HG02798 (cell line): ENCODE results near the gene ARRDC1.

Source experiments
- ATAC-seq: cut with Tn5 transposase; IDR thresholded peaks from one replicate; pipeline ENCODE4 v1.9.1; 2021; ENCODE audit warnings: mild to moderate bottlenecking; ENCODE audit not compliant: unreplicated experiment, poor library complexity

Gene ARRDC1

DNA sequence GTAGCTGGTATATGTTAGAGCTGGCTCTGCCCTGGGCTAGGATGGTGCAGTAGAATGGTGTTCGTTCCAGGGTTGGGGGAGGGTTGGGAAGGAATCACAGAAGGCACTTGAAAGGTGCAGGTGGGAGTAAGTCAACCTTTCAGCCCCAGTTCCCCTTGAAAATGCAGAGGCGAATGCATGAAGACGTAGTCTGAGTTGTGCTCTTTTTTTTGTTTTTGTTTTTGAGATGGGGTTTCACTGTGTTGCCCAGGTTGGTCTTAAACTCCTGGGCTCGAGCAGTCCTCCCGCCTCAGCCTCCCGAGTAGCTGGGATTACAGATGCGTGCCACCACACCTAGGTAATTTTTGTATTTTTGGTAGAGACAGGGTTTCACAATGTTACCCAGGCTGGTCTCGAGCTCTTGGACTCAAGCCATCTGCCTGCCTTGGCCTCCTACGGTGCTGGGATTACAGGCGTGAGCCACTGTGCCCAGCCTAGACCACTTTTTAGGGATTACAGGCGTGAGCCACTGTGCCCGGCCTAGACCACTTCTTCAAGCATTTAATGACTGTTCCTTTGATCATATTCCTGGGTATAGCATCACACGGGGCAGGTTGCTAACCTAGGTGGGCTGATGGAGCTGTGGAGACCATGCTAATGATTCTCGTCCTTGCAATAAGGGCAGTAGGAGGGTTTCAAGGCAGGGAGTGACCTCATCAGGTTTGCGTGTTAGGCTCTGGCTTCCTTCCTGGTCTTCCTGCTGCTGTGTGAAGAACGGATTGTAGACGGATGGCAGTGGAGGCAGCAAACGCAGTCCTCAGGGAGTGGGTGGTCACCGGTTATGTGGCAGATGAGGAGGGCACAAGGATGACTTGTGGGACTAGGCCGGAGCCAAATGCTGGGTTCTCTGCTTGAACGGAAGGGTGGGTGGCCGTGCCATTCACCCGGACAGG, 27.0 kb downstream of the ARRDC1 start:
- ATAC-seq, result no peak

DNA sequence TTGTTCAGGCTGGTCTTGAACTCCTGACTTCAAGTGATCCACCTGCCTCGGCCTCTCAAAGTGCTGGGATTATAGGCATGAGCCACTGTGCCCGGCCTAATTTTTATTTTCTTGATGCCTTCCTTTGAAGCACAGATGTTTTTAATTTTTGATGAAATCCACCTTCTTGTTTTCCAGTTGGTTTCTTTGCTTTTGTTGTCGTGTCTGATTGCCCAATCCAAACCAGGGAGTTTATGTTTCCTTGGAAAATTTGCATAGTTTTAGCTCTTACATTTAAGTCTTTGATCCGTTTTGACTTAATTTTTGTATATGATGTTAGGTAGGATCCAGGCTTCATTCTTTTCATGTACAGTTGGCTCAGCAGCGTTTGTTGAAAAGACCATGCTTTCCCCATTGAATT, 28.5 kb downstream of the ARRDC1 start:
- ATAC-seq, result no peak

DNA sequence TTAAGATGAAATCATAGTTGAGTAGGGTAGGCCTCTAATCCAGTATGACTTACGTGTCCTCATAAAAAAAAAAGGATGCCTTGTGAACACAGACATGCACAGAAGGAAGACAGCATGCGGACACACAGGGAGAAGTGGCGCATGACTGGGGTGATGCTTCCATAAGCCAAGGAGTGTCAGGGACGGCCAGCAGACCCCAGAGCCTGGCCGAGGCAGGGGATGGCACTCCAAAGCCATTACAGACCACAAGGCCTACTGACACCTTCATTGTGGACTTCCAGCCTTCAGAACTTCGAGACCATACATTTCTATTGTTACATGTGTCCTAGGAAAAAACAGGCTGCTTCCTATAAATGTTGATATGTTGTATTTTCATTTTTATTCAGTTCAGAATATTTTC, 33.2 kb downstream of the ARRDC1 start:
- no peak for ATAC-seq

DNA sequence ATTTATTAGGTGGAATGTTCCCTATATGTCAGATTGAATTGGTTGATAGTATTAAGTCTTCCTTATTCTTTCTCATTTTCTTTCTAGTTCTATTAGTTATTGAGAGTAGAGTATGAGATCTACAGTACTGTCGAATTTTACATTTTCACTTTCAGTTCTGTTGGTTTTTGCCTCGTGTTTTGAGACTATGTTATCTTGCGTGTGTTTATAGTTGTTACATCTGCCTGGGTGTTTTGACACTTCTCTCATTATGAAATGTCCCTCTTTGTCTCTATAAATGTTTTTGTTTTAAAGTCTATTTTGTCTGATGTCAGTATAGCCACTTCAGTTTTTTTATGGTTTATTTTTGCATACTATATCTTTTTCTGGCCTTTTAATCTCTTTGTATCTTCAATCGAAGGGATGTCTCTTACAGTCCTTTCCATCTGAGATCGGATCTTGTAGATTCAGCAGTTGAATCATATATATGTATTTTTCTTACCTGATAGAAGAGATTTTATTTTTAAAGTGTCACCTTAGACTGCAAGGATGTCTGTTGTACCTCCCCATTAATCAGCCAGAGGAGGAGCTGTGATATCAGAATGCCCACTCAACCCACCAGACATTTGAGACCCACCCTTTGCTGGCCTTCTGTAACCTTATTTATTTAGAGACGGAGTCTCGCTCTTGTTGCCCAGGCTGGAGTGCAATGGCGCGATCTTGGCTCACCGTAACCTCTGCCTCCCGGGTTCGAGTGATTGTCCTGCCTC, 34.0 kb downstream of the ARRDC1 start:
- ATAC-seq, result no peak

DNA sequence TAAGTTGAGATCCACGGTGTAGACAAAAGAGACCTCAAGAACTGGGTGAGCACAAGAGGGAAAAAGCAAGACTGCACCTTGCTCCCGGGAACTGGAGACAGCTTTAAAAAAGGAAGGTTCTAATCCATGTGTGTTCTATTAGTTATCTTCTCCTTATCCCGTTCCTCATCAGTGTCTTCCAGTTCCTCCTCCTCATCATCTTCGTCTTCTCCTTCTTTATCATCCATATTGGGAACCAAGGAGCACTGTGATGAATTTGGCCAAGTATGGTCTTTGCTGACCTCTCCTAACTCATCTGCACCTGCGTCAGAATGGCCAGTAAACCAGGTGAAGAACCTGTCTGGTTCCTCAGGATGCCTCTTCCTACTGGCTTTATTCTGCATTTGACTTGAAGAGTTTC, 35.4 kb downstream of the ARRDC1 start:
- no peak for ATAC-seq

DNA sequence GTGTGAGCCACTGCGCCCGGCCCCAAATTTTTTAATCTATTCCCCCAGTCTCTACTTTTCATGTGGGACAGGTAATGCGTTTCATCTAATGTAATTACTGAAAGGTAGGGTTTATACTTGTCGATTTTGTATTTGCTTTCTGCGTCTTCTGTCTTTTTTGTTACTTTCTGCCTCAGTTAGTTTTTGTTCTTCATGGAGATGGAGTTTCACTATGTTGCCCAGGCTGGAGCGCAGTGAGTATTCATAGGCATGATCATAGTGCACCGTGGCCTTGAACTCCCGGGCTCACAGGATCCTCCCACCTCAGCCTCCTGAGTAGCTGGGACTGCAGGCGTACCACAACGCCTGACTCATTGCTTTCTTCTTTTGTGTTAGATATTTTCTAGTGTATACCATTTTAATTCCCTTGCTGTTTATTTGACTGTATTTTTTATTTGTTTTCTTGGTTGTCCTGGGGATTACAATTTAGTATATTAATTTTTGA, 36.7 kb downstream of the ARRDC1 start:
- ATAC-seq, result no peak

DNA sequence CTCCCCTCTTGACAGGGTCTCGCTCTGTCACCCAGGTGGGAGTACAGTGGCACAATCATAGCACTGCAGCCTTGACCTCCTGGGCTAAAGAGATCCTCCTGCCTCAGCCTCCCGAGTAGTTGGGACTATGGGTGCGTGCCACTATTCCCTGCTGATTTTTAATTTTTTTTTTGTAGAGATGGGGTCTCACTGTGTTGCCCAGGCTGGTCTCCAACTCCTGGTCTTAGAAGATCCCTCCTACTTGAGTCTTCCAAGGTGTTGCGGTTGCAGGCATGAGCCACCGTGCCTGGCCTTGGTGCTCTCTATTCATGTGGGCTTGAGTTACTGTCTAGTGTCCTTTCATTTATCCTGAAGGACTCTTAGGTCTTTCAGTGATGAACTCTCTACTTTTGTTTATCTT, 37.4 kb downstream of the ARRDC1 start:
- ATAC-seq, result no peak

DNA sequence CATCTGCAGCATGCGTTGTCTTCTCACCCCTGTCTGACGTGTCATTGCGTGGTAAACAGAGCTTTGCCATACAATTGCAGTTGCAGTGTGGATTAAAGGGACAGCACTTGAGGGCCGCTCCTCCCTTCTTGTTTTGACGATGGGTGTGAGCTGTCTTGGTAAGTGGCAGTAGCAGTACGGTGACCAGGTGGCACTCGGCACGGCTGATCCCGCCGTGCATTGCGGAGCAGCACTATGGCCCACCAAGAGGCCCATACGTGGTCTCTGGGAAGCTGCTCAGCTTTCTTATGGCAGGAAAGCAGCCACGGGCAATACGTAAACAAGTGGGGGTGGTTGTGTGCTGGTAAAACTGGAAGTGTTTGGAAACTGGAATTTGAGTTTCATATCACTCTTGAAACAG, 38.4 kb downstream of the ARRDC1 start:
- ATAC-seq, result no peak

DNA sequence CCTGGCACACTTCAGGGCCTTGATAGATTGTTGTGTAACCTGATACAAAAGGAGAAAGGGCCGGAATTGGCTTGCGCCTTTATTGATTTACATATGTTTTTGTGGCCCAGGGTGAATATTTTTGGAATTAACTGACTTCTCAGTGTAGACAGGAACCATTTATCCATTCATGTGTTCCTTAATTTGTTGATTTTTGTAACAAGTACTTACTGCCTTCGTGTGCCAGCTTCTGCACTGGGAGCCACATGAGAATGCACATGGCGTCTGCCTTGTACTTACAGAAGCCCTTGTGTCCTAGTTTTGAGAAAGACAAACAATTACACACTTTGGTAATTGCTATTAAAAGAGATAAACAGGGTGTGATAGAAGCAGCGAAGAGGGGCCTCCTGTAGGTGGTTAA, 39.7 kb downstream of the ARRDC1 start:
- no peak for ATAC-seq

DNA sequence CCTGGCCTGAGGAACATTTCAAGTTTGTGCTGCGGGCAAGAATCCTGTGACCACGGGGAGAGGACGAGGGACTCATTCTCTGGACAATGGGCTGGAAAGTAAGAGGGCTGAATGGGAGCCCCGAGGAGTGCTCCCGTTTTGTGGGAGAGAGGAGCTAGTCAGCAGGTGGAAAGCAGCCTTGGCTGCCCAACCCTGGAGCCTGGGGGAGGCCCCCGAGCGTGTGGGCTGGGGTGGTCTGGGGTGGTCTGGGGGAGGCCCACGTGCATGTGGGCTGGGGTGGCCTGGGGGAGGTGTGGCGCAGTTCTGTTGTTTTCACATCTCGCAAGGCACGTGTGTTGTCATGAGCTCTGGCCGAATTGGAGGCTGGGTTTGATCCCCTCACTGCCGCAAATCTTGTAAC, 40.9 kb downstream of the ARRDC1 start:
- ATAC-seq, result no peak

DNA sequence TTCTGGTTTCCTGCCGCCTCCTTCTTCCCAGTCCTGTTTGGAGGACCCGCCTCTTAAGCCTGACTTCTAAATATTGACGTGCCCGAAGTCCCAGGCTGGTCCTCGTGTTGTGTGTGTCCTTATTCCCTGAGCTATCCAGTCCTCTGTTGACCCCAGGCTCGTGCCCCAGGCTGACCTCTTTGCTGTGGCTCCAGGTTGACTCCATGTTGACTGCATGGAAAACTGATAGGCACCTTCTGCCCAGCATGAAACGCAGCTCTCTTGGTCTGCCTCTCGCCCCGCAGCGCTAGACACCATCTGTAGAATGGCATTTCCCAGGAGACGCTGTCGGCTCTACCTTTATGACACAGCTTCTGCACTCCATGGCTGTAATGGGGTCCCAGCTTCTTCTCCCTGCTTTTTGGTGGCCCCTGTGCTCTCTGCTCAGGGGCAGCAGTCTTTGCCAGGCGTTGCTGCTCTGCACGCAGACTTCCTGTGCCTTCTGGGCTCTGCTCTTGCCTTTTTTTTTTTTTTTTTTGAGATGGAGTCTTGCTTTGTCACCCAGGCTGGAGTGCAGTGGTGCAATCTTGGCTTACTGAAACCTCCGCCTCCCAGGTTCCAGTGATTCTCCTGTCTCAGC, 41.7 kb downstream of the ARRDC1 start:
- no peak for ATAC-seq

DNA sequence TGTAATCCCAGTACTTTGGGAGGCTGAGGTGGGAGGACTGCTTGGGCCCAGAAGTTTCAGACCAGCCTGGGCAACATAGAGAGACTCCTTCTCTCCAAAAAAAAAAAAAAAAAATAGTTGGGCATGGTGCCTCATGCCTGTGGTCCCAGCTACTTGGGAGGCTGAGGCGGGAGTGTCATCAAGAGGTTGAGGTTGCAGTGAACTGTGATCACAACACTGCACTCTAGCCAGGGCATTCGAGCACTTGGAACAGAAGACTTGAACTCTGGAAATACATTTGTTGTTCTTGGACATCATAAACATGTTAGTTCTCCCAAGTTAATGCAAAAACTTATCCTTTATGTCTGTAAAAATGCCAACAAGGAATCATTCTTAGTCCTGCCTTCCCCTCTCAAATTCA, 42.9 kb downstream of the ARRDC1 start:
- no peak for ATAC-seq

DNA sequence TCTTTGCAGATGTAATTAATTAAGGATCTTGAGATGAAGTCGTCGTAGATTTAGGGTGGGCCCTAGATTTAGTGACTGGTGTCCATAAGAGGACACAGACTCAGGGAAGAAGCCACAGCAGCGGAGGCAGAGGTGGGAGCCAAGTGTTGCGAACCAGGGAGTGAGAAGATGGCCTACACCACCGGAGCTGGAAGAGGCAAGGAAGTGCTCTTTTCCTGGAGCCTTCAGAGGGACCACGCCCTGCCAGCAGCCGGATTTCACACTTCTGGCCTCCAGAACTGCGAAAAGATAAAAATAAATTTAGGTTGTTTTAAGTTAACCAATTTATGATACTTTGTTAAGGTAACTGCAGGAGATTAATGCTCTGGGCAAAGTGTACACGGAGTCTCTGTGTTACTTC, 44.1 kb downstream of the ARRDC1 start:
- ATAC-seq, result no peak

DNA sequence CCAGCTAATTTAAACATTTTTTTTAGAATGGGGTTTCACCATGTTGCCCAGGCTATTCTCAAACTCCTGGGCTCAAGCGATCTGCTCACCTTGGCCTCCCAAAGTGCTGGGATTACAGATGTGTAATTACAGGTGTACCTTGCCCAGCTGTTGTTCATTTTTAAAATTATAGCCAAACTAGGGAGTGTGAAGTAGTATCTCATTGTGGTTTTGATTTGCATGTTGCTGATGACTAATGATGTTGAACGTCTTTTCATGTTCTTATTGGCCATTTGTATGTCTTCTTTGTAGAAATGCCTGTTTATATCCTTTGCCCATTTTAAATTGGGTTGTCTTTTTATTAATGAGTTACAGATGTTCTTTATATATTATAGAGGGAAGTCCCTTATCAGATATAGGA, 44.8 kb downstream of the ARRDC1 start:
- no peak for ATAC-seq

DNA sequence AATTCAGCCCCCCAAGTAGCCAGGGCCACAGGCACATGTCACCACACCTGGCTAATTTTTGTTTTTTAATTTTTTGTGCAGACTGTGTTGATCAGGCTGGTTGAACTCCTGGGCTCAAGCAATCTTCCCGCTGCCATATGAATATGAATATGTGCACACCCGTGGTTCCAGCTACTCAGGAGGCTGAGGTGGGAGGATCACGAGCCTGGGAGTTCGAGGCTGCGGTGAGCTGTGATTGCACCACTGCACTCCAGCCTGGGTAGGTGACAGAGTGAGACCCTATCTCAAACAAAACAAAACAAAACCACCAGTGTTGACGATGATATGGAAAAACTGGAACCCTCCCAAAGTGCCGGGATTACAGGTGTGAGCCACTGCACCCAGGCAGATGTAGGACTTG, 45.3 kb downstream of the ARRDC1 start:
- no peak for ATAC-seq

DNA sequence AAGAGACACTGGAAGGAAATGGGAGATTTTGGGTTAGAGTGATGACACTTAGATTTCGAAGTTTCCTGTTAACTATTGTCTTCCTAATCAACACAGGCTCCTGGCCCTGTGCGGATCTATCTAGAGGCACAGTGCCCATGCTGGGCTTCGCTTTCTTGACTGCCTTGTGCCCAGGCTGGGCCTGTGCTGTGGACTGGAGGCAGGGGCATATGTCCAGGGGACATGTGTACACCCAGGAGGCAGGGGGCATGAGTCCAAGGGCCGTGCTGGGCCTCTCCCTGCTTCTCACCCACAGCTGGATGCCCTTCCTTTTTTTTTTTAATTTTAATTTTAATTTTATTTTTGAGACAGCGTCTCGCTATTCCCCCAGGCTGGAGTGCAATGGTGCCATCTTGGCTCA, 50.9 kb downstream of the ARRDC1 start:
- no peak for ATAC-seq

DNA sequence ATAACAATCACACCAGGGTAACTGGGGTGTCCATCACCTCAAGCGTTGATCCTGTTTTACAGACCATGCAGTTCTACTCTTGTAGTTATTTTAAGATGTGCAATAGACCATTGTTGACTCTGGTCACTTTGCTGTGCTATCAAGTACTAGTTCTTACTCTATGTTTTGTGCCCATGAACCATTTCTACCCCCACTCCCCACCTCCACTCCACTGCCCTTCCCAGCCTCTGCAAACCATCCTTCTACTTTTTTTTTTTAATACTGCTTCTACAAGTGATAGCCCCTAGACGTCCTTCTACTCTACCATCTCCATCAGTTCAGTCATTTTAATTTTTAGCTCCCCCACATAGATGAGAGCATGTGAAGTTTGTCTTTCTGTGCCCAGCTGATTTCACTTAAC, 52.1 kb downstream of the ARRDC1 start:
- ATAC-seq, result no peak

DNA sequence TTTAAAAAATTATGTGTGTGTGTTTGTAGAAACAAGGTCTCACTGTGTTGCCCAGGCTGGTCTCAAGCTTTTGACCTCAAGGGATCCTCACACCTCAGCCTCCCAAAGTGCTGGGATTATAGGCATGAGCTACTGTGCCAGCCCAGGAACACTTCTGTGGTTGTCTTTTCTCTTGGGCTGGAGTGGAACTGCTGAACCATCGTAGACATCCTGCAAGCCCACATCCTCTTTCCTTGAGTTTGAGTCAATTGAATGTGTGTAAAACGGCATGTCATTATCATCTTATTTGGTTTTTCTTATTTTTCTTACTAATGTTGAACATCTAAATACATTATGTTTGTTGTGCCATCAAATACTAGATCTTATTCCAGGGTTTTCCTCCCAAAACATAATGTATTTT, 53.3 kb downstream of the ARRDC1 start:
- no peak for ATAC-seq

DNA sequence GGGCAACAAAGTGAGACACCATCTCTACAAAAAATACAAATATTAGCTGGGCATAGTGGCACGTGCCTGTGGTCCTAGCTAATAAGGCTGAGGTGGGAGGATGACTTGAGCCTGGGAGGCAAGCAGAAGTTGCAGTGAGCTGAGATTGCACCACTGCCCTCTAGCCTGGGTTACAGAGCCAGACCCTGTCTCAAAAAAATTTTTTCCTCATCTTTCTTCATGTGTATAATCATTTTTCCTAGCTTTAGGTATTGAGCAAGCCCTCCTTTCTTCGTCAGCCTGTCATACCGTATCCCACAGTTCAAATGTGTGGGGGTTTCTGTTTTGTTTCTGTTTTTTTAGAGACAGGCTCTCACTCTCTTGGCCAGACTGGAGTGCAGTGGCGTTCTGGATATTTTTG, 54.7 kb downstream of the ARRDC1 start:
- no peak for ATAC-seq

DNA sequence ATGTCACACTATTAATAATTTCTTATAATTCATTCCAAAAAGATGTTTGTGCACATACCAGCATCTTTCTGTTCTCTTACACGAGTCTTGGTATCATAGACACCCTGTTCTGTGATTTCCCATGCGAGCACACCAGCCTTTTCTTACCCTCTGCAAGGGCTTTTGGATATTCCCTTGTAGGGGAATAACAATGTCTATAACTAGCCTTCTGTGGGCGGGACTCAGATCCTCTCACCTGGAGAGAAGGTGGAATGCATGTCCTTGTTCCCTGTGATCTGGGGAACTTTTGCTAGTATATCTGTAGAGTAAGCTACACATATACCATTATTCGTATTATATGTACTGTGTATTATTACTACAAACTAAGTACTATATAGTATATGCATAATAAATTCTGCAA, 58.1 kb downstream of the ARRDC1 start:
- ATAC-seq, result no peak

DNA sequence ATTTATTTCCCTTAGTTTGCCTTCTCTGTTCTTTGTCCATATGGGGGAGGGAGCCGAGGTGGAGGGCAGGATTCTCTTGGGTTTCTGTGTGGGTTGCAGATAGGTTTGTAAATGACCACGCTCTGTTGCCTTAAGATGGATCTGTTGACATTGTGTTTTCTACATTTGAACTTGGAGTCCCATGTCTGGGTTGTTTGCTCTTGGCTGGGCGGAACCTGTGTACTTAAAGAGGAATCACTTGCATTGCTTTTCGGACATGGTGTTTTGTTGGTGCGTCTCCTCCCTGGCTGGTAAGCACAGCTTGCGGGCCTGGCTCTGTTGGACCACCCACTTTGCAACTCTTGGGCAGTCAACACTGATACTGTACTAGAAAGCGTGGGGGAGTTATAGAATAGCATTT, 59.2 kb downstream of the ARRDC1 start:
- no peak for ATAC-seq
